WTC11 (cell line): ENCODE data around the gene SPTLC3. TPM values are rescaled to one million over a fixed set of nuclear protein-coding genes. Genes with fewer than 3 reads are reported as not detected.

Experiments used
- ATAC-seq: fragments of 200-7000 bp; cut with Tn5 transposase; 2 replicates; pipeline ENCODE4 v1.10.0; 2021; ENCODE audit warnings: mild to moderate bottlenecking, moderate library complexity
- CTCF ChIA-PET: fragments of 300-600 bp; sonication (Branson Sonifier 250); formaldehyde crosslinking; loops from one replicate; lab custom pipeline; 2021; ENCODE audit warnings: antibody characterized with exemption; lab: Charles Lee
- POLR2A ChIA-PET: fragments of 350-600 bp; sonication (Branson Sonifier 250); formaldehyde crosslinking; loops from one replicate; lab custom pipeline; 2021; ENCODE audit warnings: antibody characterized with exemption; lab: Charles Lee
- DNase-seq: peaks from one replicate; pipeline ENCODE4 v3.0.0; 2021; ENCODE audit warnings: low spot score
- H3K27ac Mint-ChIP-seq: 2 replicates; pipeline ENCODE4 v1.8.0; 2021; ENCODE audit warnings: mixed read lengths
- H3K27me3 Mint-ChIP-seq: 2 replicates; pipeline ENCODE4 v1.8.0; 2021; ENCODE audit warnings: low read depth, mild to moderate bottlenecking, moderate library complexity, mixed read lengths
- H3K36me3 Mint-ChIP-seq: 2 replicates; pipeline ENCODE4 v1.8.0; 2021; ENCODE audit warnings: mixed read lengths
- H3K4me1 Mint-ChIP-seq: 2 replicates; pipeline ENCODE4 v1.8.0; 2022; ENCODE audit warnings: mixed read lengths
- H3K4me3 Mint-ChIP-seq: 2 replicates; pipeline ENCODE4 v1.8.0; 2021; ENCODE audit warnings: mild to moderate bottlenecking, moderate library complexity, mixed read lengths
- H3K9me3 Mint-ChIP-seq: 2 replicates; pipeline ENCODE4 v1.8.0; 2021; ENCODE audit warnings: mixed read lengths
- CBFB ChIP-seq: sonication (generic); formaldehyde crosslinking; IDR thresholded peaks from 2 replicates; pipeline ENCODE4 v1.8.1; 2022; ENCODE audit warnings: mild to moderate bottlenecking, low read depth, missing genetic modification reagents
- CREB1 ChIP-seq: sonication (generic); formaldehyde crosslinking; IDR thresholded peaks from 2 replicates; pipeline ENCODE4 v1.8.0; 2023; ENCODE audit warnings: mild to moderate bottlenecking, missing genetic modification reagents
- CREM ChIP-seq: sonication (generic); formaldehyde crosslinking; IDR thresholded peaks from 2 replicates; pipeline ENCODE4 v1.8.1; 2022; ENCODE audit warnings: mild to moderate bottlenecking, missing genetic modification reagents, moderate library complexity
- EMX1 ChIP-seq: fragments of 250-450 bp; sonication (Bioruptor Pico); IDR thresholded peaks from 2 replicates; pipeline ENCODE4 v1.8.0; 2021; ENCODE audit warnings: mild to moderate bottlenecking
- GRHL2 ChIP-seq: fragments of 250-450 bp; sonication (Bioruptor Pico); IDR thresholded peaks from 2 replicates; pipeline ENCODE4 v1.8.0; 2022; ENCODE audit warnings: mild to moderate bottlenecking, moderate library complexity; ENCODE audit not compliant: insufficient replicate concordance, severe bottlenecking
- IRF1 ChIP-seq: sonication (generic); formaldehyde crosslinking; IDR thresholded peaks from 2 replicates; pipeline ENCODE4 v1.8.0; 2023; ENCODE audit warnings: missing genetic modification reagents
- IRF2 ChIP-seq: sonication (generic); formaldehyde crosslinking; IDR thresholded peaks from 2 replicates; pipeline ENCODE4 v1.8.0; 2022; ENCODE audit warnings: low read depth, missing genetic modification reagents, borderline replicate concordance
- JUN ChIP-seq: sonication (generic); formaldehyde crosslinking; IDR thresholded peaks from 2 replicates; pipeline ENCODE4 v1.8.0; 2023; ENCODE audit warnings: mild to moderate bottlenecking, missing genetic modification reagents
- MLX ChIP-seq: sonication (generic); formaldehyde crosslinking; IDR thresholded peaks from 2 replicates; pipeline ENCODE4 v1.8.1; 2023; ENCODE audit warnings: mild to moderate bottlenecking, missing genetic modification reagents, moderate library complexity
- MYBL2 ChIP-seq: sonication (generic); formaldehyde crosslinking; IDR thresholded peaks from 2 replicates; pipeline ENCODE4 v1.8.1; 2023; ENCODE audit warnings: mild to moderate bottlenecking, moderate library complexity, missing genetic modification reagents
- NFATC4 ChIP-seq: fragments of 250-450 bp; sonication (Bioruptor Pico); IDR thresholded peaks from 2 replicates; pipeline ENCODE4 v1.9.0; 2021; ENCODE audit warnings: mild to moderate bottlenecking
- RORB ChIP-seq: fragments of 250-450 bp; sonication (Bioruptor Pico); IDR thresholded peaks from 2 replicates; pipeline ENCODE4 v1.9.0; 2021; ENCODE audit warnings: mild to moderate bottlenecking
- TEAD1 ChIP-seq: sonication (generic); formaldehyde crosslinking; IDR thresholded peaks from 2 replicates; pipeline ENCODE4 v1.8.0; 2022; ENCODE audit warnings: mild to moderate bottlenecking, missing genetic modification reagents
- TEAD4 ChIP-seq: sonication (generic); formaldehyde crosslinking; IDR thresholded peaks from 2 replicates; pipeline ENCODE4 v1.8.0; 2022; ENCODE audit warnings: mild to moderate bottlenecking, missing genetic modification reagents
- ZBTB43 ChIP-seq: sonication (generic); formaldehyde crosslinking; IDR thresholded peaks from 2 replicates; pipeline ENCODE4 v1.8.1; 2023; ENCODE audit warnings: mild to moderate bottlenecking, missing genetic modification reagents
- ZNF671 ChIP-seq: fragments of 250-450 bp; sonication (Bioruptor Pico); IDR thresholded peaks from 2 replicates; pipeline ENCODE4 v1.8.0; 2021; ENCODE audit warnings: mild to moderate bottlenecking
- total RNA-seq: library from RNA; stranded (reverse); gene quantifications from 3 replicates; pipeline ENCODE4 v1.2.3, GENCODE V29; 2021
- TF ChIP-seq, protein P1 (sequence below): sonication (generic); formaldehyde crosslinking; conservative IDR thresholded peaks from 2 replicates; pipeline ENCODE4 v1.8.1; 2022; ENCODE audit warnings: mild to moderate bottlenecking, missing genetic modification reagents
- TF ChIP-seq, protein P2 (sequence below): sonication (generic); formaldehyde crosslinking; IDR thresholded peaks from 2 replicates; pipeline ENCODE4 v1.8.1; 2022; ENCODE audit warnings: low read depth, missing genetic modification reagents, borderline replicate concordance
- TF ChIP-seq, protein P3 (sequence below): sonication (generic); formaldehyde crosslinking; IDR thresholded peaks from 2 replicates; pipeline ENCODE4 v1.8.0; 2022; ENCODE audit warnings: missing genetic modification reagents

SPTLC3 gene
- total RNA-seq, 1 experiment from 2014 or later, result 0.13 TPM

GRCh38 chr20:13216533-13216932, 207.8 kb downstream of the SPTLC3 start:
- peaks cover 11% of the 10 kb centered on the region for H3K9me3 Mint-ChIP-seq
- TF ChIP-seq JUN (no peak), CREM (CRISPR knock-in tag) (no peak), ZNF671 (CRISPR knock-in tag) (no peak), TEAD1 (no peak), CBFB (CRISPR knock-in tag) (no peak), IRF1 (no peak), TEAD4 (no peak), EMX1 (no peak), MLX (no peak), GRHL2 (CRISPR knock-in tag) (no peak), NFATC4 (CRISPR knock-in tag) (no peak), CREB1 (CRISPR knock-in tag) (no peak), MYBL2 (CRISPR knock-in tag) (no peak), IRF2 (no peak), RORB (CRISPR knock-in tag) (no peak), ZBTB43 (CRISPR knock-in tag) (no peak)
- TF ChIP-seq, protein P1, sequence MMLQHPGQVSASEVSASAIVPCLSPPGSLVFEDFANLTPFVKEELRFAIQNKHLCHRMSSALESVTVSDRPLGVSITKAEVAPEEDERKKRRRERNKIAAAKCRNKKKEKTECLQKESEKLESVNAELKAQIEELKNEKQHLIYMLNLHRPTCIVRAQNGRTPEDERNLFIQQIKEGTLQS (CRISPR knock-in tag), result no peak
- TF ChIP-seq, protein P2, sequence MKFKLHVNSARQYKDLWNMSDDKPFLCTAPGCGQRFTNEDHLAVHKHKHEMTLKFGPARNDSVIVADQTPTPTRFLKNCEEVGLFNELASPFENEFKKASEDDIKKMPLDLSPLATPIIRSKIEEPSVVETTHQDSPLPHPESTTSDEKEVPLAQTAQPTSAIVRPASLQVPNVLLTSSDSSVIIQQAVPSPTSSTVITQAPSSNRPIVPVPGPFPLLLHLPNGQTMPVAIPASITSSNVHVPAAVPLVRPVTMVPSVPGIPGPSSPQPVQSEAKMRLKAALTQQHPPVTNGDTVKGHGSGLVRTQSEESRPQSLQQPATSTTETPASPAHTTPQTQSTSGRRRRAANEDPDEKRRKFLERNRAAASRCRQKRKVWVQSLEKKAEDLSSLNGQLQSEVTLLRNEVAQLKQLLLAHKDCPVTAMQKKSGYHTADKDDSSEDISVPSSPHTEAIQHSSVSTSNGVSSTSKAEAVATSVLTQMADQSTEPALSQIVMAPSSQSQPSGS (CRISPR knock-in tag), result no peak
- TF ChIP-seq, protein P3, sequence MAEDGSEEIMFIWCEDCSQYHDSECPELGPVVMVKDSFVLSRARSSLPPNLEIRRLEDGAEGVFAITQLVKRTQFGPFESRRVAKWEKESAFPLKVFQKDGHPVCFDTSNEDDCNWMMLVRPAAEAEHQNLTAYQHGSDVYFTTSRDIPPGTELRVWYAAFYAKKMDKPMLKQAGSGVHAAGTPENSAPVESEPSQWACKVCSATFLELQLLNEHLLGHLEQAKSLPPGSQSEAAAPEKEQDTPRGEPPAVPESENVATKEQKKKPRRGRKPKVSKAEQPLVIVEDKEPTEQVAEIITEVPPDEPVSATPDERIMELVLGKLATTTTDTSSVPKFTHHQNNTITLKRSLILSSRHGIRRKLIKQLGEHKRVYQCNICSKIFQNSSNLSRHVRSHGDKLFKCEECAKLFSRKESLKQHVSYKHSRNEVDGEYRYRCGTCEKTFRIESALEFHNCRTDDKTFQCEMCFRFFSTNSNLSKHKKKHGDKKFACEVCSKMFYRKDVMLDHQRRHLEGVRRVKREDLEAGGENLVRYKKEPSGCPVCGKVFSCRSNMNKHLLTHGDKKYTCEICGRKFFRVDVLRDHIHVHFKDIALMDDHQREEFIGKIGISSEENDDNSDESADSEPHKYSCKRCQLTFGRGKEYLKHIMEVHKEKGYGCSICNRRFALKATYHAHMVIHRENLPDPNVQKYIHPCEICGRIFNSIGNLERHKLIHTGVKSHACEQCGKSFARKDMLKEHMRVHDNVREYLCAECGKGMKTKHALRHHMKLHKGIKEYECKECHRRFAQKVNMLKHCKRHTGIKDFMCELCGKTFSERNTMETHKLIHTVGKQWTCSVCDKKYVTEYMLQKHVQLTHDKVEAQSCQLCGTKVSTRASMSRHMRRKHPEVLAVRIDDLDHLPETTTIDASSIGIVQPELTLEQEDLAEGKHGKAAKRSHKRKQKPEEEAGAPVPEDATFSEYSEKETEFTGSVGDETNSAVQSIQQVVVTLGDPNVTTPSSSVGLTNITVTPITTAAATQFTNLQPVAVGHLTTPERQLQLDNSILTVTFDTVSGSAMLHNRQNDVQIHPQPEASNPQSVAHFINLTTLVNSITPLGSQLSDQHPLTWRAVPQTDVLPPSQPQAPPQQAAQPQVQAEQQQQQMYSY (CRISPR knock-in tag), result no peak
- peaks cover 25% of the 10 kb centered on the region for H3K4me1 Mint-ChIP-seq
- peaks cover 60% of the 10 kb centered on the region for H3K27me3 Mint-ChIP-seq
- no peak overlapping the region for H3K4me3 Mint-ChIP-seq
- ATAC-seq, result no peak
- ChIA-PET CTCF (interaction anchor here (1.5 kb wide), 1 partner anchor 46 kb away, joined by 3 read pairs; no protein-coding TSS in a partner anchor), POLR2A (no interaction called here)
- no peaks in the 10 kb centered on the region; the same call in 1 of the 2 replicates for H3K36me3 Mint-ChIP-seq
- no peak for DNase-seq
- no peak overlapping the region for H3K27ac Mint-ChIP-seq

Other genes with a start within 250 kb of the SPTLC3 start
- 0.52 to 0.85 TPM (median 0.62 TPM) in 3 replicates for gene ISM1, start 212.3 kb downstream of the SPTLC3 start, total RNA-seq